ENCODE data around the gene AKAP8L. TPM values are rescaled to one million over a fixed set of nuclear protein-coding genes. Genes with fewer than 3 reads are reported as not detected.

Gene AKAP8L
- total RNA-seq, 1 donor = 69.5 TPM

- TF ChIP-seq CTCF (IDR thresholded peaks at IDR 0.05; ENCODE audit: extremely low read depth, low read depth, low read length) = no peak
- no peak overlapping the region for H3K4me3 ChIP-seq (ENCODE audit: insufficient read depth, low read length)
- DNase-seq (ENCODE audit: insufficient read length, low spot score, missing footprints) = no peak
- no peaks in the 10 kb centered on the region for H4K20me1 ChIP-seq (ENCODE audit: insufficient read depth, low read length)
- H3K9me3 ChIP-seq (ENCODE audit: low read depth, low read length) = no peaks in the 10 kb centered on the region
- no peak overlapping the region for H2AFZ ChIP-seq (ENCODE audit: low read length)
- H3K27ac ChIP-seq (ENCODE audit: low read depth, low read length) = no peak overlapping the region
- H3K4me2 ChIP-seq (ENCODE audit: insufficient read depth, low read length) = no peak overlapping the region
- H3K27me3 ChIP-seq (ENCODE audit: insufficient read depth, low read length) = no peaks in the 10 kb centered on the region
- no peaks in the 10 kb centered on the region for H3K36me3 ChIP-seq (ENCODE audit: insufficient read depth, low read length)
- no peaks in the 10 kb centered on the region for H3K79me2 ChIP-seq (ENCODE audit: insufficient read depth, low read length)
- H3K4me1 ChIP-seq (ENCODE audit: insufficient read depth, low read length) = no peaks in the 10 kb centered on the region
These were observed 24.5 kb upstream of the AKAP8L start for GRCh38 chr19:15443325-15443724.

DNA sequence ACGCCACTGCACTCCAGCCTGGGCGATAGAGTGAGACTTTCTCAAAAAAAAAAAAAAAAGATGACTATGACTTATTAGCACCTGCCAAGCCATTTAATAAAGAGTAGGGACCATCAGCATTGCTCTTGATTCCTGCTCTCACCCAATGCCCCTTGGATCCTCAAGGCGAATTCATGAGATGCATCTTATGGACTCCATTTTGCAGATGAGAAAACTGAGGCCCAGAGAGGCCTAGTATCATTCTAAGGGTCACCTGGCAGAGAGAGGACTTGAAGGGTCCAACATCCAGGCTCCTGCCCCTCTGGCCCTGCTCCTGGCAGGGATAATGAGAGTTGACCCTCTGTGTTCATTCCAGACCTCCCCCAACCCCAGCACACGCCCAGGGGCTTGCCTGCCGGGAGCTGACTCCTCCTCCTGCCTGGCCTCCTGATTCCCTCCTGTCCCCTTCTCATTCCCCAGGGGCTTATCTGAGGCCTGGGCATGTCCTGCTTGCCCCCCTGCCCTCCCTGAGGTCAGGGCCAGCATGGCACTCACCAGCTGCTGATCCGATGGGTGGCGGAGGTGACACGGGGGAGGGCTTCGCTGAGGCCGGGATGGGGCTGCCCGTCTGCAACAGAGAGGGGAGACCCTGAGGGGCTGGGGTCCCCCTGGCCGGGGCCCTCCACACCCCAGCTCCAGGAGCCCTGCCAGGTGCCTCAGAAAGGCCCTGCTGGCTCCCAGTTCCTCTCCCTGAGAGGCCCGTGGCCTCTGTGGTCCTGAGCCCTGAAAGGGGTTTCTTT, 23.5 kb upstream of the AKAP8L start:
- H3K4me3 ChIP-seq (ENCODE audit: insufficient read depth, low read length) = no peak overlapping the region
- no peaks in the 10 kb centered on the region for H4K20me1 ChIP-seq (ENCODE audit: insufficient read depth, low read length)
- TF ChIP-seq CTCF (IDR thresholded peaks at IDR 0.05; ENCODE audit: extremely low read depth, low read depth, low read length) = no peak

DNA sequence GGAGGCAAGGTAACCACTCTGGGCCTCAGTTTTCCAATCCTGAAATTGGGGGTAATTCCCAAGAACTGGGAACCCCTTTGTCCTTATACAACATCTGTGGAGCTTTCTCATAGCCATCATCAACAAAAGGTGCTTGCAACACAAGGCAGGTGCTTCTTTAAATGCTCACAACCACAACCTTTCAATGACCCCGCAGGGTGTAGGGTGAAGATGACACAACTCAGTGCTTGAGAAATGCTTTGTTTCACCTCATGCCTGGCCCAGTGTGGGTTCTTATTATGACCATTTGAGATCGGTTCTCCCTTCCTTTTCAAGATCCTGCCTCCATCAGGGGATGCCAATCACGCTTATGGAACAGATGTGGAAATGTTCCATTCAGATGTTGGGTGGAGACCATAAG, 22.5 kb upstream of the AKAP8L start:
- DNase-seq (ENCODE audit: insufficient read length, low spot score, missing footprints) = no peak
- Histone ChIP-seq H3K27ac (ENCODE audit: low read depth, low read length) (no peak overlapping the region), H4K20me1 (ENCODE audit: insufficient read depth, low read length) (no peaks in the 10 kb centered on the region), H3K9me3 (ENCODE audit: low read depth, low read length) (no peaks in the 10 kb centered on the region), H3K4me3 (ENCODE audit: insufficient read depth, low read length) (no peak overlapping the region), H3K36me3 (ENCODE audit: insufficient read depth, low read length) (no peaks in the 10 kb centered on the region), H3K4me2 (ENCODE audit: insufficient read depth, low read length) (no peak overlapping the region), H3K4me1 (ENCODE audit: insufficient read depth, low read length) (no peaks in the 10 kb centered on the region), H3K79me2 (ENCODE audit: insufficient read depth, low read length) (no peaks in the 10 kb centered on the region), H2AFZ (ENCODE audit: low read length) (no peak overlapping the region), H3K27me3 (ENCODE audit: insufficient read depth, low read length) (no peaks in the 10 kb centered on the region)
- no peak for TF ChIP-seq CTCF (IDR thresholded peaks at IDR 0.05; ENCODE audit: extremely low read depth, low read depth, low read length)

More for the DNA sequence above, 23.5 kb upstream of the AKAP8L start:
- no peak overlapping the region for H2AFZ ChIP-seq (ENCODE audit: low read length)
- H3K9me3 ChIP-seq (ENCODE audit: low read depth, low read length) = no peaks in the 10 kb centered on the region
- no peak overlapping the region for H3K4me2 ChIP-seq (ENCODE audit: insufficient read depth, low read length)
- no peaks in the 10 kb centered on the region for H3K79me2 ChIP-seq (ENCODE audit: insufficient read depth, low read length)
- no peaks in the 10 kb centered on the region for H3K36me3 ChIP-seq (ENCODE audit: insufficient read depth, low read length)
- H3K27ac ChIP-seq (ENCODE audit: low read depth, low read length) = no peak overlapping the region
- DNase-seq (ENCODE audit: insufficient read length, low spot score, missing footprints) = no peak
- H3K27me3 ChIP-seq (ENCODE audit: insufficient read depth, low read length) = no peaks in the 10 kb centered on the region
- no peaks in the 10 kb centered on the region for H3K4me1 ChIP-seq (ENCODE audit: insufficient read depth, low read length)

DNA sequence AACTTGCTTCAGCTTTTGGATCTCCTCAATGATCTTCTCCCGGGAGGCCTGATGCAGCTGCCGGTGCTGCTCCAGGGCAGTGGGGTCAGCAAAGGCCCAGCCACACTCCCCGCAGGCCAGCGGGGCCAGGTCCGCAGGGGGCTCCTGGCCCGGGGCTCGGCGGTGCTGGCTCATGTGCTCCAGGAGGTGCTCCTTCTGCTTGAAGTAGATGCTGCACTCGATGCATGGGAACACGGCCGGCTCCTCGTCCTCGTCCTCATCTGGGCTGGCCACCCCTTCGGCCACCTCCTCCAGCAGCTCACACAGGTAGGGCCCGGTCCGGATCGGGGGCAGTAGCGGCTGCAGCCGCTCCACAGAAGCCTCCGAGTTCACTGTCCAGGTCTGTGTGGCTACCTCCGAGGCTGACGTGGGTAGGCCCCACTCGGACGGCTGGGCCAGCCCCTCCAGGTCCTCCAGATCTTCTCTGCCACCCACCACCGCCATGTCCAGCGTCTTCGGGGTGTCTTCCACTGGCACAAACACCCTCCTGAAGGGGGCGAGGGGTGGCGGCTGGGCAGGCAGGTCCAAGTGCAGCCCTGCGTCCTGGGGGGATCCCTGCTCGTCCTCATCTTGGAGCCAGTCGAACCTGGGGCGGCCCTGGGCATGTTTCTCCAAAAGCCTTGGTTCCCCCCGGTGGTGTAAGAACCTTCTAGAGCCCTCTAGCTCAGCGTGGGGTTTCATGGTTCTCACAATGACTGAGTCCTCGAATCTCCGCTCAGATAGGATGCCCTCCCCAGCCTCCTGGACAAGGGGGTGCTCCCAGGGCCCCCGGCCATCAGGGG, 21.2 kb upstream of the AKAP8L start:
- Histone ChIP-seq H3K4me2 (ENCODE audit: insufficient read depth, low read length) (no peak overlapping the region), H3K79me2 (ENCODE audit: insufficient read depth, low read length) (no peaks in the 10 kb centered on the region), H3K27me3 (ENCODE audit: insufficient read depth, low read length) (no peaks in the 10 kb centered on the region), H3K36me3 (ENCODE audit: insufficient read depth, low read length) (no peaks in the 10 kb centered on the region), H3K4me3 (ENCODE audit: insufficient read depth, low read length) (no peak overlapping the region), H2AFZ (ENCODE audit: low read length) (no peak overlapping the region), H3K9me3 (ENCODE audit: low read depth, low read length) (no peaks in the 10 kb centered on the region), H3K27ac (ENCODE audit: low read depth, low read length) (no peak overlapping the region), H4K20me1 (ENCODE audit: insufficient read depth, low read length) (no peaks in the 10 kb centered on the region), H3K4me1 (ENCODE audit: insufficient read depth, low read length) (no peaks in the 10 kb centered on the region)
- TF ChIP-seq CTCF (IDR thresholded peaks at IDR 0.05; ENCODE audit: extremely low read depth, low read depth, low read length) = no peak
- no peak for DNase-seq (ENCODE audit: insufficient read length, low spot score, missing footprints)
